HEK293T (cell line): ENCODE results near the gene CD300A.
"Not testable (repeated sequence)": the region's sequence is repeated elsewhere in the genome, so short reads cannot be mapped to it uniquely, and the experiment has no call there.

ENCODE experiments used
- CTCF ChIA-PET: fragments of 350-600 bp; formaldehyde crosslinking; extraction: SDS; loops from one replicate; lab custom pipeline; 2021; ENCODE audit warnings: antibody characterized with exemption, inconsistent platforms; lab: Yijun Ruan, JAX
- POLR2A ChIA-PET: fragments of 350-600 bp; formaldehyde crosslinking; extraction: SDS; loops from one replicate; lab custom pipeline; 2020; ENCODE audit warnings: antibody characterized with exemption, inconsistent platforms; lab: Yijun Ruan, JAX
- DNase-seq: peaks from one replicate; pipeline ENCODE4 v3.0.0; 2012; ENCODE audit warnings: mixed read lengths; ENCODE audit errors: extremely low spot score
- ARNT ChIP-seq: fragments of 450-650 bp; IDR thresholded peaks from 2 replicates; pipeline ENCODE4 v1.6.1; 2017; ENCODE audit warnings: mild to moderate bottlenecking
- BHLHE40 ChIP-seq: fragments of 450-650 bp; IDR thresholded peaks from 2 replicates; pipeline ENCODE4 v1.6.1; 2016; ENCODE audit warnings: mild to moderate bottlenecking, moderate library complexity, borderline replicate concordance
- CTBP1 ChIP-seq: fragments of 450-650 bp; IDR thresholded peaks from 2 replicates; pipeline ENCODE4 v1.6.1; 2016; ENCODE audit warnings: borderline replicate concordance
- ELF4 ChIP-seq: fragments of 450-650 bp; IDR thresholded peaks from 2 replicates; pipeline ENCODE4 v1.6.1; 2017; ENCODE audit warnings: antibody characterized with exemption
- FOXA1 ChIP-seq: fragments of 450-650 bp; IDR thresholded peaks from 2 replicates; pipeline ENCODE4 v1.6.1; 2016; ENCODE audit warnings: mild to moderate bottlenecking
- FOXK2 ChIP-seq: fragments of 450-650 bp; IDR thresholded peaks from 2 replicates; pipeline ENCODE4 v1.6.1; 2016; ENCODE audit warnings: mild to moderate bottlenecking
- FOXM1 ChIP-seq: fragments of 450-650 bp; IDR thresholded peaks from 2 replicates; pipeline ENCODE4 v1.6.1; 2017; ENCODE audit warnings: mild to moderate bottlenecking, borderline replicate concordance
- HDGF ChIP-seq: fragments of 450-650 bp; IDR thresholded peaks from 2 replicates; pipeline ENCODE4 v1.6.1; 2017; ENCODE audit warnings: antibody characterized with exemption, borderline replicate concordance
- L3MBTL2 ChIP-seq: fragments of 450-650 bp; conservative IDR thresholded peaks from 2 replicates; pipeline ENCODE4 v1.6.1; 2016; ENCODE audit warnings: mild to moderate bottlenecking
- LEF1 ChIP-seq: fragments of 450-650 bp; IDR thresholded peaks from 2 replicates; pipeline ENCODE4 v1.6.1; 2017; ENCODE audit warnings: mild to moderate bottlenecking, borderline replicate concordance
- NFRKB ChIP-seq: fragments of 450-650 bp; IDR thresholded peaks from 2 replicates; pipeline ENCODE4 v1.6.1; 2016; ENCODE audit warnings: mild to moderate bottlenecking, moderate library complexity
- SP1 ChIP-seq: fragments of 450-650 bp; IDR thresholded peaks from 2 replicates; pipeline ENCODE4 v1.6.1; 2017
- SUZ12 ChIP-seq: fragments of 450-650 bp; IDR thresholded peaks from 2 replicates; pipeline ENCODE4 v1.6.1; 2016; ENCODE audit warnings: mild to moderate bottlenecking
- TARDBP ChIP-seq: fragments of 450-650 bp; IDR thresholded peaks from 2 replicates; pipeline ENCODE4 v1.6.1; 2016
- ZNF384 ChIP-seq: fragments of 450-650 bp; IDR thresholded peaks from 2 replicates; pipeline ENCODE4 v1.6.1; 2016
- TF ChIP-seq, protein P1 (sequence below): fragments of 450-650 bp; IDR thresholded peaks from 2 replicates; pipeline ENCODE4 v1.6.1; 2016

CD300A gene

DNA sequence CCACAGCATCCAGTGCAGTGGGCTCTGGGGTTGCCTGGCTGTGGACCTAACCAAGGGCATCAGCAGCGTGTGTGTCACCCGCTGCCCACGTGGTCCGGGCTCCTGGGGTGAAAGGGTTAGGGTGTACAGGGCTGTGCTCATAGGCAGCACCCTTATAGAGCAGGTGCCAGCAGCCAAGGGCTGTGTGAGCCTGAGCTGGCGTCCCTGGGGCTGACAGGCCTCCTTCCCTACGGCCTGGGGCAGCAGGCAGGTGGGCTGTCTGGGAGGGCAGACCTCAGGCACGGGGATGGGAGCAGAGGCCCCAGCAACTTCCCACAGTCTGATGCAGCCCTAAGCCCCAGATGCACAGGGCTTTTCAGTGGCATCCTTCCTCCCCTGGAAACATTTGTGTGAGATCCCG, 13.9 kb downstream of the CD300A start:
- TF ChIP-seq CTBP1 (no peak), L3MBTL2 (no peak), FOXM1 (no peak), SP1 (no peak), HDGF (no peak), BHLHE40 (no peak), FOXK2 (no peak), ARNT (no peak), TARDBP (no peak), LEF1 (no peak), NFRKB (no peak), FOXA1 (no peak), SUZ12 (no peak), ELF4 (no peak), ZNF384 (no peak)
- TF ChIP-seq, protein P1, sequence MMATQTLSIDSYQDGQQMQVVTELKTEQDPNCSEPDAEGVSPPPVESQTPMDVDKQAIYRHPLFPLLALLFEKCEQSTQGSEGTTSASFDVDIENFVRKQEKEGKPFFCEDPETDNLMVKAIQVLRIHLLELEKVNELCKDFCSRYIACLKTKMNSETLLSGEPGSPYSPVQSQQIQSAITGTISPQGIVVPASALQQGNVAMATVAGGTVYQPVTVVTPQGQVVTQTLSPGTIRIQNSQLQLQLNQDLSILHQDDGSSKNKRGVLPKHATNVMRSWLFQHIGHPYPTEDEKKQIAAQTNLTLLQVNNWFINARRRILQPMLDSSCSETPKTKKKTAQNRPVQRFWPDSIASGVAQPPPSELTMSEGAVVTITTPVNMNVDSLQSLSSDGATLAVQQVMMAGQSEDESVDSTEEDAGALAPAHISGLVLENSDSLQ = no peak
- POLR2A ChIA-PET = no interaction called here

DNA sequence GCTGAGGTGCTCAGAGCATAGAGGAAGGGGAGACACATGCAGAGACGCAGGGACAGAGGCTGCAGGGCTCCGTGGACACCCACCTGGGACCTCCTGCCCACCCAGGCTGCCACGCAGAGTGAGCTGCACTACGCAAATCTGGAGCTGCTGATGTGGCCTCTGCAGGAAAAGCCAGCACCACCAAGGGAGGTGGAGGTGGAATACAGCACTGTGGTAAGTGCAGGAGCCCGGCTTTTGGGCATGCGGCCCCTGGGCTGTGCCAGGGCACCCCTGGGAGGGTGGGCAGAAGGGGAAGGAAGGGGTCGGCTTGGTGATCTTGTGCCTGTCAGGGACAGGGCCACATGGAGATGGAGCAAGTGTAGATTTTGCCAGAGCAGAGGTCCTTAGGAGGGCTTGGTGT, 15.2 kb downstream of the CD300A start:
- TF ChIP-seq SP1 = no peak
- no peak for TF ChIP-seq L3MBTL2
- TF ChIP-seq BHLHE40 = no peak
- no peak for TF ChIP-seq FOXK2
- TF ChIP-seq ELF4 = no peak
- no peak for TF ChIP-seq CTBP1
- TF ChIP-seq, protein P1 = no peak
- TF ChIP-seq FOXA1 = no peak
- TF ChIP-seq ARNT = no peak
- TF ChIP-seq ZNF384 = no peak
- TF ChIP-seq TARDBP = no peak
- TF ChIP-seq FOXM1 = no peak
- TF ChIP-seq HDGF = no peak
- TF ChIP-seq SUZ12 = no peak
- TF ChIP-seq NFRKB = no peak
- DNase-seq = no peak
- ChIA-PET POLR2A (no interaction called here), CTCF (no interaction called here)

More for the DNA sequence above, 13.9 kb downstream of the CD300A start:
- CTCF ChIA-PET = interaction anchor here (0.8 kb wide), 1 partner anchor 117 kb away, joined by 3 read pairs; no protein-coding TSS in a partner anchor
- DNase-seq = no peak

DNA sequence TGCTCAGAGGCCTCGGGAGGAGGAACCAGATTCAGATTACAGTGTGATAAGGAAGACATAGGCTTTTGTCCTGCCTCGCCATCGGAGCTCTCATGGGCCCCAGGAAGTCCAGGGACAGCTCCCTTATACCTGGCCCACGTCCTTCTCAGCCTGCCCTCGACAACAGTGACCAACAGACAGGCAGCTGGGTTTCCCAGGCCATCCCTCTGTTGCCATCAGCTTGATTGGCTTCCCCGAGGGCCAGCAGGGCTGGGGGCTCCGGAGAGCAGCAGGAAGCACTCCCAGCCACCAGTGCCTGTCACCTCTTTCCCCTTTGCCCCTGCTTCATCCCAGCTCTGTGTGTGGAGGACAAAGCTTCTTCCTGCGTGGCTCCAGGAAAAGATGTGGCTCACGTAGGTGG, 17.6 kb downstream of the CD300A start:
- ChIA-PET CTCF (interaction anchor here (1.3 to 1.6 kb wide), 2 partner anchors 27 to 121 kb away, joined by 4 read pairs; no protein-coding TSS in a partner anchor), POLR2A (no interaction called here)
- DNase-seq = no peak
- TF ChIP-seq SUZ12 = no peak

DNA sequence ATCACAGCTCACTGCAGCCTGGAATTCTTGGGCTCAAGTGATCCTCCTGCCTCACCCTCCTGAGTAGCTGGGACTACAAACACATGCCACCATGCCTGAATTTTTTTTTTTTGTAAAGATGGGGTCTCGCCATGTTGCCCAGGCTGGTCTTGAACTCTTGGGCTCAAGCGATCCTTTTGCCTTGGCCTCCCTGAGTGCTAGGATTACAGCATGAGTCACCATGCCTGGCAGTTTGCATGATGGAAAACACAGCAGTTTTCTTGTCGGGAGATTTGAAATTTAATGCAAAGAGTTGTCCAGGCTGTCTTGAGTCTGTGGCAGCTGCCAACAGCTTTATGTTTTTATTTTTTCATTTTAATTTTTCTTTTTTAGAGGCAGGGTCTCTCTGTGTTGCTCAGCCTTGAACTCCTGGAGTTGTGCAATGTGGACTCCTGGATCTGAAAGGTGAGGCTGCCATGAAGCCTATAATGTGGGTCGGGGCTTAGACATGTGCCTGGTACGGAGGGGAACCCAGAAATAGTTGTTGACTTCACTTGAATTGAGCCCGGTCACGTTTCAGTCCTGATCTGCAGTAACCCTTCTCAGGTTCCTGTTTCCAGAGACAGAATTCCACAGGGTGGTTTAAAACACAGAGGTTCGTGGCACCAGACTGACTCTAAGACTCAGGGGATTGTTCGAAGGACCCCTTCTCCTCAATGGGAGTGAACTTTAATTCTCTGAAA, 18.7 kb downstream of the CD300A start:
- POLR2A ChIA-PET = no interaction called here
- CTCF ChIA-PET = interaction anchor here (0.6 to 1.6 kb wide), 3 partner anchors 28 to 205 kb away, joined by 3 to 4 read pairs (median 3); no protein-coding TSS in a partner anchor
- TF ChIP-seq ELF4 (no peak), ZNF384 (no peak)
- no peak for DNase-seq

DNA sequence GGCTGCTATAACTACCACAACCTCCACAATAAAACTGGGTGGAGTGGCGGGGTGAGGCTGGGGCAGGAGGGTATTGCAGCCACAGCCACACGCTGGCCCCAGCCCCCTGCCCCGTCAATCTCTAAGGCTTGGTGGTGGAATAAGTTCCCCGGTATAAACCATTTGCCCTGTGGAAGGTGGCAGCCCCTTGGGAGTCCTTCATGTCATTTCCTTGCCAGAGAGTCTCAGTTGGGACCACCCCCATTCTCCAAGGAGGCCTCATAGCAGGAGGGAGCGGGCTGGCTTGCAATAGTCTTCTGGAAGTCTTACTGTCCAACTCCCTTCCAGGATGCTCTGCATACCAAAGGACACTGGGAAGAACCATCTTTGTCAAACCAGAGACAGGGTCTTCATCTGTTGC, 19.4 kb downstream of the CD300A start:
- ChIA-PET CTCF (no interaction called here), POLR2A (no interaction called here)
- TF ChIP-seq L3MBTL2 (no peak), ELF4 (no peak), FOXM1 (no peak), FOXK2 (no peak), LEF1 (no peak), ZNF384 (no peak), NFRKB (no peak), TARDBP (no peak), ARNT (no peak), SP1 (no peak)
- no peak for DNase-seq

DNA sequence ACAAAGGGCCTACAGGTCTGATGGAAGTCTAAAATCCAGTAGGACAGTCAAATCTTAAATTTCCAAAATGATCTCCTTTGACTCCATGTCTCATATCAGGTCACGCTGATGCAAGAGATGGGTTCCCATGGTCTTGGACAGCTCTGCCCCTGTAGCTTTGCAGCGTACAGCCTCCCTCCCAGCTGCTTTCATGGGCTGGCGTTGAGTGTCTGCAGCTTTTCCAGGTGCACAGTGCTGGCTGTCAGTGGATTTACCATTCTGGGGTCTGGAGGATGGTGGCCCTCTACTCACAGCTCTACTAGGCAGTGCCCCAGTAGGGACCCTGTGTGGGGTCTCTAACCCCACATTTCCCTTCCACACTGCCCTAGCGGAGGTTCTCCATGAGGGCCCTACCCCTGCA, 21.8 kb downstream of the CD300A start:
- CTCF ChIA-PET = interaction anchor here (1.0 kb wide), 1 partner anchor 120 kb away, joined by 3 read pairs; no protein-coding TSS in a partner anchor
- POLR2A ChIA-PET, DNase-seq: not testable (repeated sequence)

DNA sequence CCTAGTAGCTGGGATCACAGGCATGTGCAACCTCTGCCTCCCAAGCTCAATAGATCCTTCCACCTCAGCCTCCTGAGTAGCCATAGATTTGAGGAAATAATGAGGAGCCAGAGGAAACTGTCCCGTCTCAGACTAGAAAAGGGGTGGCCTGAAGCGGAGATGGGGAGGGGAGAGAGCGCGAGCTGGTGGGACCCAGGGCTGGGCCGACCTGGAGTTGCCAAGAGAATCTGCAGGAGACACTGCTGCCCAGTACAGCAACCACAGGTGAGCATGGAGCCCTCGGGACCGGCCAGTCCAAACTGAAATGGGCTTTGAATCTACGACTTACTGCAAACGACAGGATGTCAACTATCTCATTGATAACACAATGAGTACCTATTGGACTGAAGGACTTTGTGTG, 24.3 kb downstream of the CD300A start:
- ChIA-PET CTCF (interaction anchor here (1.9 kb wide), 1 partner anchor 111 kb away, joined by 12 read pairs; no protein-coding TSS in a partner anchor), POLR2A (no interaction called here)
- TF ChIP-seq CTBP1 = no peak
- no peak for TF ChIP-seq ELF4
- no peak for TF ChIP-seq SUZ12
- no peak for TF ChIP-seq SP1
- TF ChIP-seq HDGF = no peak
- TF ChIP-seq LEF1 = no peak
- TF ChIP-seq ZNF384 = no peak
- no peak for TF ChIP-seq FOXM1
- no peak for DNase-seq

DNA sequence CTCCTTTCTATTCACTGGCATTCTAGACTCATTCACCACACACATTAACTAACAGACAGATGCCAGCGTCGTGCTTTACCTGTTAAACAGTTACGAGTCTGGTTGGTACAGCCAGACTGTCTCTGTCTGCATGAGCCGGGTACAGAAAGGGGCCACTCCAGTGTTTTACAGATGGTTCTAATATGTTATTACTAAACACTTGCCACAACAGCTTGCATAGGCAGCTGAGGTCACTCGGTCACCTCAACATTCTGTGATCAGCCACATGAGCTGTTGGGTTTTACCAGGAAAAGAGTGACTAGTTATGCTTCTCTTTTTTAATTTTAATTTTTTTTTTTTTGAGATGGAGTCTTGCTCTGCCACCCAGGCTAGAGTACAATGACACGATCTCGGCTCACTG, 25.2 kb downstream of the CD300A start:
- no peak for DNase-seq
- ChIA-PET CTCF (interaction anchor here (0.7 to 1.9 kb wide), 6 partner anchors 36 to 186 kb away, joined by 3 to 12 read pairs (median 5); partner anchors contain the start of gene GPR142), POLR2A (no interaction called here)
- TF ChIP-seq ARNT (no peak), BHLHE40 (no peak)
